Vagina (tissue), 2 donors: ENCODE data around the gene TUBGCP4. TPM values are rescaled to one million over a fixed set of nuclear protein-coding genes. Genes with fewer than 3 reads are reported as not detected.

Experiments
- DNase-seq, 2 donors: peaks; one replicate each; pipeline ENCODE4 v3.0.0-alpha.2; 2017; ENCODE audit errors: extremely low spot score in 2 of 2
- H3K27ac ChIP-seq: fragments of 200-600 bp; sonication (generic); one replicate; pipeline ENCODE4 v1.5.1; 2019
- H3K27me3 ChIP-seq: fragments of 200-600 bp; sonication (generic); one replicate; pipeline ENCODE4 v1.5.1; 2019
- H3K36me3 ChIP-seq, 2 donors: fragments of 200-600 bp; sonication (generic); one replicate each; pipeline ENCODE4 v1.5.1; 2017 to 2019
- H3K4me1 ChIP-seq: fragments of 200-600 bp; sonication (generic); one replicate; pipeline ENCODE4 v1.5.1; 2019
- H3K4me3 ChIP-seq, 2 donors: fragments of 200-600 bp; sonication (generic); 1 replicate in 1 of 2; 2 replicates in 1 of 2; pipeline ENCODE4 v1.5.1; 2016 to 2019
- H3K9me3 ChIP-seq: fragments of 200-600 bp; sonication (generic); one replicate; pipeline ENCODE4 v1.5.1; 2019
- POLR2A ChIP-seq, 2 donors: fragments of 450-650 bp; IDR thresholded peaks; one replicate each; pipeline ENCODE4 v1.6.1; 2017; ENCODE audit warnings: antibody characterized with exemption in 2 of 2, mild to moderate bottlenecking in 2 of 2, moderate library complexity in 2 of 2
- POLR2AphosphoS5 ChIP-seq, 2 donors: sonication (generic); formaldehyde crosslinking; IDR thresholded peaks; one replicate each; pipeline ENCODE4 v1.9.0; 2017; ENCODE audit warnings: antibody characterized with exemption in 2 of 2, mild to moderate bottlenecking in 2 of 2, low read depth in 1 of 2; ENCODE audit not compliant: insufficient read depth in 1 of 2
- intact Hi-C: fragments of 100-400 bp; cut with DNase I; formaldehyde crosslinking; loops from one replicate; pipeline ENCODE4 v1.15.1; 2023
- total RNA-seq: library from RNA; depleted of rRNA; stranded (reverse); fragments of >200 nt; gene quantifications from one replicate; pipeline ENCODE4 v1.2.3, GENCODE V29; 2016
- TF ChIP-seq, protein P1 (sequence below), 3 experiments: fragments of 450-650 bp in 2 of 3; fragments of 200-600 bp in 1 of 3; sonication (generic) in 1 of 3; IDR thresholded peaks; one replicate each; pipeline ENCODE4 v1.5.1; 2017 to 2019; ENCODE audit warnings: antibody characterized with exemption in 3 of 3, mild to moderate bottlenecking in 2 of 3, moderate library complexity in 2 of 3

Gene TUBGCP4
- total RNA-seq, 1 donor from 2014 or later: 17.7 TPM

DNA sequence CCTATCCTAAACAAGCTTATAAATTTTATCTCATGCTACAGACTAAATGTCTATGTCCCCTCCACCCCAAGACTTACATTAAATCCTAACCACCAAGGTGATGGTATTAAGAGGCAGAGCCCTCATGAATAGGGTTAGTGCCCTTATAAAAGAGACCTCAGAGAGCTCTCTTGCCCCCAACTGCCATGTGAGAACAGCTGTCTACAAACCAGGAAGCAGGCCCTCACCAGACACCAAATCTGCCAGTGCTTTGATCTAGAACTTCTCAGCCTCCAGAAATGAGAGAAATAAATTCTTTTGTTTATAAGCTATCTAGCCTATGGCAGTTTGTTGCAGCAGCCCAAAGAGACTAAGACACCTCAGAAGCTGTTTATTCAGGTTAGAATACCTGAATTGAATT, 63.5 kb downstream of the TUBGCP4 start:
- no peak overlapping the region for H3K4me3 ChIP-seq
- H3K36me3 ChIP-seq: peaks cover 0 to 33% of the 10 kb centered on the region in 2 donors
- H3K27ac ChIP-seq: no peak overlapping the region
- no peaks in the 10 kb centered on the region for H3K27me3 ChIP-seq
- no peaks in the 10 kb centered on the region for H3K4me1 ChIP-seq
- no peaks in the 10 kb centered on the region for H3K9me3 ChIP-seq
- TF ChIP-seq POLR2AphosphoS5 (IDR thresholded peaks at IDR 0.05; ENCODE audit: insufficient read depth in 1 of 2, low read depth in 1 of 2) (no peak), POLR2A (IDR thresholded peaks at IDR 0.05) (no peak)
- TF ChIP-seq, protein P1, sequence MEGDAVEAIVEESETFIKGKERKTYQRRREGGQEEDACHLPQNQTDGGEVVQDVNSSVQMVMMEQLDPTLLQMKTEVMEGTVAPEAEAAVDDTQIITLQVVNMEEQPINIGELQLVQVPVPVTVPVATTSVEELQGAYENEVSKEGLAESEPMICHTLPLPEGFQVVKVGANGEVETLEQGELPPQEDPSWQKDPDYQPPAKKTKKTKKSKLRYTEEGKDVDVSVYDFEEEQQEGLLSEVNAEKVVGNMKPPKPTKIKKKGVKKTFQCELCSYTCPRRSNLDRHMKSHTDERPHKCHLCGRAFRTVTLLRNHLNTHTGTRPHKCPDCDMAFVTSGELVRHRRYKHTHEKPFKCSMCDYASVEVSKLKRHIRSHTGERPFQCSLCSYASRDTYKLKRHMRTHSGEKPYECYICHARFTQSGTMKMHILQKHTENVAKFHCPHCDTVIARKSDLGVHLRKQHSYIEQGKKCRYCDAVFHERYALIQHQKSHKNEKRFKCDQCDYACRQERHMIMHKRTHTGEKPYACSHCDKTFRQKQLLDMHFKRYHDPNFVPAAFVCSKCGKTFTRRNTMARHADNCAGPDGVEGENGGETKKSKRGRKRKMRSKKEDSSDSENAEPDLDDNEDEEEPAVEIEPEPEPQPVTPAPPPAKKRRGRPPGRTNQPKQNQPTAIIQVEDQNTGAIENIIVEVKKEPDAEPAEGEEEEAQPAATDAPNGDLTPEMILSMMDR (IDR thresholded peaks at IDR 0.05): no peak
- no peak for DNase-seq
- intact Hi-C loops: no loop called here

- H3K4me3 ChIP-seq: no peak overlapping the region
- H3K4me1 ChIP-seq: peaks cover 5% of the 10 kb centered on the region
- no peaks in the 10 kb centered on the region for H3K27me3 ChIP-seq
- TF ChIP-seq, protein P1 (IDR thresholded peaks at IDR 0.05): no peak
- TF ChIP-seq POLR2AphosphoS5 (IDR thresholded peaks at IDR 0.05; ENCODE audit: insufficient read depth in 1 of 2, low read depth in 1 of 2) (no peak), POLR2A (IDR thresholded peaks at IDR 0.05) (no peak)
- no peak for DNase-seq
- peaks cover 0 to 25% of the 10 kb centered on the region in 2 donors for H3K36me3 ChIP-seq
- no peak overlapping the region for H3K27ac ChIP-seq
- intact Hi-C loops: no loop called here
- H3K9me3 ChIP-seq: no peaks in the 10 kb centered on the region
These were observed 65.5 kb downstream of the TUBGCP4 start for GRCh38 chr15:43436395-43436794.

DNA sequence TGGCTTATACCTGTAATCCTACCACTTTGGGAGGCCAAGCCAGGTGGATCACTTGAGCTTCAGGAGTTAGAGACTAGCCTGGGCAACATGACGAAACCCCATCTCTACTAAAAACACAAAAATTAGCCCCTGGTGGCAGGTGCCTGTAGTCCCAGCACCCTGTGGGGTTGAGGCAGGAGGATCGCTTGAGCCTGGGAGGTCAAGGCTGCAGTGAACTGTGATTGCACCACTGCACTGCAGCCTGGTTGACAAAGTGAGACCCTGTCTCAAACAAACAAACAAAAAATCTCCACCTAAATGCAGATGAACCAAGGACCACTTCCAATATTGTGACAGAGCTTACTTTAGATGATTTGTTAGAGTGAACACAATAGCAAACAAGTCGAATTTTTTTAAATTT, 68.4 kb downstream of the TUBGCP4 start:
- Histone ChIP-seq H3K27me3 (no peaks in the 10 kb centered on the region), H3K9me3 (no peaks in the 10 kb centered on the region), H3K4me3 (no peak overlapping the region), H3K36me3 (peaks cover 0 to 17% of the 10 kb centered on the region in 2 donors), H3K27ac (no peak overlapping the region), H3K4me1 (peaks cover 9% of the 10 kb centered on the region)
- no peak for DNase-seq
- intact Hi-C loops: no loop called here
- TF ChIP-seq, protein P1 (IDR thresholded peaks at IDR 0.05): no peak
- TF ChIP-seq POLR2AphosphoS5 (IDR thresholded peaks at IDR 0.05; ENCODE audit: insufficient read depth in 1 of 2, low read depth in 1 of 2) (no peak), POLR2A (IDR thresholded peaks at IDR 0.05) (no peak)

GRCh38 chr15:43440721-43441281, 69.9 kb downstream of the TUBGCP4 start:
- peak overlapping the region; percentile 42 for H3K27ac ChIP-seq
- peaks cover 9% of the 10 kb centered on the region for H3K4me1 ChIP-seq
- TF ChIP-seq, protein P1 (IDR thresholded peaks at IDR 0.05): peak; percentile 27 to 82 (median 71)
- TF ChIP-seq POLR2A (IDR thresholded peaks at IDR 0.05) (no peak), POLR2AphosphoS5 (IDR thresholded peaks at IDR 0.05; ENCODE audit: insufficient read depth in 1 of 2, low read depth in 1 of 2) (peak; percentile 9 to 89)
- H3K27me3 ChIP-seq: no peaks in the 10 kb centered on the region
- peak in 1 of 2 donors; percentile 89 for DNase-seq
- H3K36me3 ChIP-seq: peaks cover 0 to 17% of the 10 kb centered on the region in 2 donors
- H3K4me3 ChIP-seq: no peak overlapping the region
- intact Hi-C loops: no loop called here
- no peaks in the 10 kb centered on the region for H3K9me3 ChIP-seq

GRCh38 chr15:43441316-43441715, 70.4 kb downstream of the TUBGCP4 start:
- intact Hi-C loops: no loop called here
- no peak overlapping the region for H3K4me3 ChIP-seq
- no peaks in the 10 kb centered on the region for H3K9me3 ChIP-seq
- peak overlapping the region; percentile 42 for H3K27ac ChIP-seq
- DNase-seq: no peak
- H3K4me1 ChIP-seq: peaks cover 9% of the 10 kb centered on the region
- peaks cover 0 to 16% of the 10 kb centered on the region in 2 donors for H3K36me3 ChIP-seq
- H3K27me3 ChIP-seq: no peaks in the 10 kb centered on the region
- TF ChIP-seq, protein P1 (IDR thresholded peaks at IDR 0.05): no peak
- TF ChIP-seq POLR2A (IDR thresholded peaks at IDR 0.05) (no peak), POLR2AphosphoS5 (IDR thresholded peaks at IDR 0.05; ENCODE audit: insufficient read depth in 1 of 2, low read depth in 1 of 2) (no peak)
